GM19043 (cell line): ENCODE measurements around the gene TOR2A.
"Not testable (repeated sequence)": the region's sequence is repeated elsewhere in the genome, so short reads cannot be mapped to it uniquely, and the experiment has no call there.

Experiments used
- ATAC-seq: cut with Tn5 transposase; IDR thresholded peaks from one replicate; pipeline ENCODE4 v1.9.1; 2021; ENCODE audit warnings: low read depth; ENCODE audit not compliant: unreplicated experiment

Gene TOR2A

GRCh38 chr9:127734747-127735529 lies at the start of gene TOR2A:
Gene TOR2A (minus strand): TSS chr9:127735294. CDS start chr9:127735270, 24 bp downstream.
- ATAC-seq, result peak; percentile 88

GRCh38 chr9:127783111-127784008 lies 48.3 kb upstream of the TOR2A start:
- no peak for ATAC-seq

GRCh38 chr9:127781806-127782205 lies 46.7 kb upstream of the TOR2A start:
- ATAC-seq, result no peak

- not testable (repeated sequence) for ATAC-seq
These were observed 45.8 kb upstream of the TOR2A start for GRCh38 chr9:127780909-127781308.

- no peak for ATAC-seq
These were observed 45.2 kb upstream of the TOR2A start for GRCh38 chr9:127780126-127780885.

- no peak for ATAC-seq
These were observed 44.3 kb upstream of the TOR2A start for GRCh38 chr9:127779136-127779981.

- no peak for ATAC-seq
These were observed 43.4 kb upstream of the TOR2A start, which contains the start of gene SH2D3C for GRCh38 chr9:127778280-127779135. Gene SH2D3C (minus strand): TSS chr9:127778666. CDS start chr9:127778627, 39 bp downstream.

- ATAC-seq, result no peak
These were observed 42.4 kb upstream of the TOR2A start for GRCh38 chr9:127777368-127777980.

- ATAC-seq, result no peak
These were observed 41.8 kb upstream of the TOR2A start for GRCh38 chr9:127776924-127777289.

- ATAC-seq, result no peak
These were observed 41.3 kb upstream of the TOR2A start for GRCh38 chr9:127776195-127776923.

GRCh38 chr9:127773981-127774380 lies 38.9 kb upstream of the TOR2A start:
- no peak for ATAC-seq

GRCh38 chr9:127773272-127773671 lies 38.2 kb upstream of the TOR2A start:
- no peak for ATAC-seq

- ATAC-seq, result no peak
These were observed 37.5 kb upstream of the TOR2A start for GRCh38 chr9:127772603-127773002.

GRCh38 chr9:127771570-127772189 lies 36.6 kb upstream of the TOR2A start:
- ATAC-seq, result no peak

- peak; percentile 87 for ATAC-seq
These were observed 35.9 kb upstream of the TOR2A start for GRCh38 chr9:127770905-127771569.

- no peak for ATAC-seq
These were observed 35.5 kb upstream of the TOR2A start for GRCh38 chr9:127770583-127770904.
